Activated naive CD4-positive, alpha-beta T cell treated with anti-CD3 and anti-CD28 coated beads, Interleukin-2, amount 10 ng/mL, durations not matched to agents 7 days and 5 days (primary cell): Measurements from ENCODE around the gene PRTFDC1.

Experiments used
- CTCF ChIA-PET: fragments of 350-600 bp; sonication (Branson Sonifier 250); formaldehyde crosslinking; loops from one replicate; lab custom pipeline; 2021; ENCODE audit warnings: antibody characterized with exemption; lab: Charles Lee
- DNase-seq: peaks from one replicate; pipeline ENCODE4 v3.0.0-alpha.2; 2020
- H3K27ac Mint-ChIP-seq: one replicate; pipeline ENCODE4 v1.8.0; 2021; ENCODE audit warnings: mild to moderate bottlenecking, moderate library complexity, mixed read lengths
- H3K27me3 Mint-ChIP-seq: one replicate; pipeline ENCODE4 v1.8.0; 2021; ENCODE audit warnings: mild to moderate bottlenecking, mixed read lengths
- H3K36me3 Mint-ChIP-seq: one replicate; pipeline ENCODE4 v1.8.0; 2021; ENCODE audit warnings: mixed read lengths
- H3K4me1 Mint-ChIP-seq: one replicate; pipeline ENCODE4 v1.8.0; 2021; ENCODE audit warnings: mixed read lengths
- H3K4me3 Mint-ChIP-seq: one replicate; pipeline ENCODE4 v1.8.0; 2021; ENCODE audit warnings: mild to moderate bottlenecking, moderate library complexity, mixed read lengths
- H3K9me3 Mint-ChIP-seq: one replicate; pipeline ENCODE4 v1.8.0; 2021; ENCODE audit warnings: mixed read lengths

Gene PRTFDC1

DNA sequence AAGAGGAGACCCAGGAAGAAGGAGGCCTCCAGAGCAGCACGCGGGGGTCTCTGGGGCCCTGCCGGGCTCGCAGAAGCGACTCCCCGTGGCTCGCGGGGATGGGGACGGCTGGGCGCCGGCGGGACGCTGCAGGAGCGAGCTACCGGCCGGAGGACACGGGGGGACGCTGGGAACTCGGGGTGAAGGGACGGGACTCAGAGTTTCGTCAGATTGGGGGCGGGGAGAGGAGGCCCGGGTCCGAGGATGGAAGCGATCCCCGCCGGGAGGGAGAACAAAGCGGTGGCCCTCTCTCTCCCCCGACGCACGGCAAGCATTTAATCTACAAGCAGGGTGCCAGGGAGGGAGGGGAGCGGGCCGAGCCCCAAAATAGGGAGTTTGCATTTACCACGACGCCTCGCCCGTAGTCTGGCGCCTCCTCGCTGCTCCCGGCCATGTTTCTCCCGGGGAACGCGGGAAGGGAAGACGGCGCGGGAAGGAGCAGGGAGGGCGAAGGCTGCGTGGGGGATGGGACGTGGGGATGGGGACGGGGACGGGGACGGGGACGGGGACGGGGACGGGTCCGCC, at the start of gene PRTFDC1:
Gene PRTFDC1 (minus strand): TSS at position 464 of the 564 bp plus-strand sequence. CDS start 31 bp downstream, at position 433.
- peak within 1 kb of the TSS; percentile 73 for H3K27ac Mint-ChIP-seq
- peak; percentile 46 for DNase-seq
- no peaks in the 10 kb centered on the region for H3K9me3 Mint-ChIP-seq
- peak within 1 kb of the TSS; percentile 74 for H3K4me3 Mint-ChIP-seq
- CTCF ChIA-PET = interaction anchor here (0.6 to 2.5 kb wide), 5 partner anchors 13 to 355 kb away, joined by 3 to 10 read pairs (median 3); no protein-coding TSS in a partner anchor
- no peaks in the 10 kb centered on the region for H3K27me3 Mint-ChIP-seq
- H3K4me1 Mint-ChIP-seq = peaks cover 22% of the 10 kb centered on the region
- H3K36me3 Mint-ChIP-seq = no peaks in the 10 kb centered on the region

DNA sequence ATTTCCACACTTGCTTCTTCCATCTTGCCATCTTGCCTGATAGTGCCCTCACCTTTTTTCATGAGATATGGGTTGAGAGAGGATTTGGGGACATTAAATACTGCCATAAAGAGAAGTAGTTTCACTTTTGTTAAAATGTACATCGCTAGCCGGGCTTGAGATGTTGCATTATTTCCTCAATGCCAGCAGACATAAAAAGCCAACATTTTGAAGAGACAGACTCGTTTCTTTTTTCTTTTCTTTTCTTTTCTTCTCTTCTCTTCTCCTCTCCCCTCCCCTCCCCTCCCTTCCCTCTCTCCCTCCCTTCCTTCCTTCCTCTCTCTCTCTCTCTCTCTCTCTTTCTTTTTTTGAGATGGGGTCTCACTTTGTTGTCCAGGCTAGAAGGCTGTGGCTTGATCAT, 45.6 kb upstream of the PRTFDC1 start:
- H3K4me3 Mint-ChIP-seq = no peak overlapping the region
- CTCF ChIA-PET = no interaction called here
- DNase-seq = no peak
- H3K36me3 Mint-ChIP-seq = no peaks in the 10 kb centered on the region
- peaks cover 22% of the 10 kb centered on the region for H3K27me3 Mint-ChIP-seq
- peaks cover 6% of the 10 kb centered on the region for H3K9me3 Mint-ChIP-seq
- peak overlapping the region; percentile 43 for H3K27ac Mint-ChIP-seq
- no peaks in the 10 kb centered on the region for H3K4me1 Mint-ChIP-seq

- H3K4me1 Mint-ChIP-seq = no peaks in the 10 kb centered on the region
- CTCF ChIA-PET = interaction anchor here (1.3 kb wide), 1 partner anchor 86 kb away, joined by 4 read pairs; no protein-coding TSS in a partner anchor
- peaks cover 25% of the 10 kb centered on the region for H3K27me3 Mint-ChIP-seq
Measured at GRCh38 chr10:24995072-24995471, 42.7 kb upstream of the PRTFDC1 start.

GRCh38 chr10:24993237-24993958, 41.0 kb upstream of the PRTFDC1 start:
- Mint-ChIP-seq H3K27me3 (peaks cover 23% of the 10 kb centered on the region), H3K36me3 (no peaks in the 10 kb centered on the region), H3K4me1 (no peaks in the 10 kb centered on the region), H3K27ac (no peak overlapping the region), H3K4me3 (no peak overlapping the region), H3K9me3 (no peaks in the 10 kb centered on the region)
- no peak for DNase-seq
- CTCF ChIA-PET = no interaction called here

More at GRCh38 chr10:24995072-24995471, 42.7 kb upstream of the PRTFDC1 start:
- no peak for DNase-seq
- Mint-ChIP-seq H3K4me3 (no peak overlapping the region), H3K9me3 (no peaks in the 10 kb centered on the region), H3K27ac (no peak overlapping the region), H3K36me3 (no peaks in the 10 kb centered on the region)

GRCh38 chr10:24992512-24993133, 40.2 kb upstream of the PRTFDC1 start:
- peaks cover 20% of the 10 kb centered on the region for H3K27me3 Mint-ChIP-seq
- no peak overlapping the region for H3K27ac Mint-ChIP-seq
- H3K9me3 Mint-ChIP-seq = no peaks in the 10 kb centered on the region
- no peak for DNase-seq
- no peak overlapping the region for H3K4me3 Mint-ChIP-seq
- CTCF ChIA-PET = no interaction called here
- no peaks in the 10 kb centered on the region for H3K4me1 Mint-ChIP-seq
- no peaks in the 10 kb centered on the region for H3K36me3 Mint-ChIP-seq

- no peak overlapping the region for H3K4me3 Mint-ChIP-seq
Measured at GRCh38 chr10:24991298-24991697, 38.9 kb upstream of the PRTFDC1 start.

DNA sequence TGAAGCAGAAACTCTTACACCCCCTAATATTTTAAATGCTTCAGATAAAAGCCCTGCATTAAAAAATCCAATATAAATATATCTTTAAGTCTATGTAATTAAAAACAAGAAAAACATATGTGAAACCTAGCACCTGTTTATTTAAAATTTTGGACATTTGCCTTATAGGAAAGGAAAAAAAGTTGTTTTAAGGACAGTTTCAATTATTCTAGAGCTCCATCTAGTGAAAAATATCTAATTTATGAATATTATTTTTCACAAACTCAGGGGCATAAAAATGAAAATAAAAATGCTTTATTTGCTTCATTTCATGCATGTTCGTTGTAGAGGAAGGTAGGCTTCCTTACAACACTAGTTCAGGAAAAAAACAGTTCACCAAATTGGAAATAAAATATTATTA, 37.5 kb upstream of the PRTFDC1 start:
- peaks cover 21% of the 10 kb centered on the region for H3K27me3 Mint-ChIP-seq
- DNase-seq = no peak
- no peak overlapping the region for H3K27ac Mint-ChIP-seq
- H3K9me3 Mint-ChIP-seq = no peaks in the 10 kb centered on the region
- CTCF ChIA-PET = interaction anchor here (1.0 to 1.7 kb wide), 4 partner anchors 91 to 372 kb away, joined by 4 to 7 read pairs (median 6); no protein-coding TSS in a partner anchor
- H3K36me3 Mint-ChIP-seq = no peaks in the 10 kb centered on the region
- H3K4me3 Mint-ChIP-seq = no peak overlapping the region
- no peaks in the 10 kb centered on the region for H3K4me1 Mint-ChIP-seq

More at GRCh38 chr10:24991298-24991697, 38.9 kb upstream of the PRTFDC1 start:
- no peaks in the 10 kb centered on the region for H3K9me3 Mint-ChIP-seq
- H3K36me3 Mint-ChIP-seq = no peaks in the 10 kb centered on the region
- no peak overlapping the region for H3K27ac Mint-ChIP-seq
- peaks cover 21% of the 10 kb centered on the region for H3K27me3 Mint-ChIP-seq
- DNase-seq = no peak
- H3K4me1 Mint-ChIP-seq = no peaks in the 10 kb centered on the region
- CTCF ChIA-PET = no interaction called here

DNA sequence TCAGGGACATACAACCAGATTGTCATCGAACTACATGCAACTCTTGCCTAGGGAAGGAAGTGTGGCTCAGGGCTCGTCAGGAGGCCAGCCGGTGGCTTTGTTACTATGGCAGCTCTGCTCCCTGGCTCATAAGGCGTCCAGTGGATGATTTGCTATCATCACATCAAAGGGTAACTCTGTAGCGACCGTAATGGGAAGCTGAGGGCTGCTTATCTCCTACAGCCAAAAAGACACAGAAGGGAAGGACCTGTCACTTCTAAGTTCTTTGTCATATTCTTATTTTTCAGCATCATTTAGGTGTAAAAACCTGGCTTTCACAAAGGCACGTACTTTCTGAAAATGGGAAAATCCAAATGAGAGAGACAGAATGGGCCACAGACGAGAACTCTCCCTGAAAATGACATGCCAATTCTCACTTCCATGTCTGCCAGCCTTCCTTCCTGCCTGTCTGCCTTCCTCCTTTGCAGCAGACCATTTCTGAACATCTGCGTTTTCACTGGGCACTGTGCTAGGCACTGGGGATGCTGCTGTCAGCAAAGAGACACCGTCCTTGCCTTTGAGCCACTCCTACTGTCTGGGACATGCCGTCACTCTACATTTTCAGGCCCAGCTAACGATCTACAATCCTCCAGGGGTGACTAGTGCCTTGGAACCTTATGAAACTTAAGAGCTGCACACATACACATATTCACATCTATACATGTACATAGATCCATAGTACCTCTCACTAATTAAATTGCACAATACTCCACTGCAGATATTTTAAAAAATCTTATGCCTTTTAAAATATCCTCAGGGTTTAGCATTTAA, 36.6 kb upstream of the PRTFDC1 start:
- H3K36me3 Mint-ChIP-seq = no peaks in the 10 kb centered on the region
- peaks cover 18% of the 10 kb centered on the region for H3K27me3 Mint-ChIP-seq
- H3K9me3 Mint-ChIP-seq = no peaks in the 10 kb centered on the region
- CTCF ChIA-PET = interaction anchor here (0.6 to 1.7 kb wide), 6 partner anchors 18 to 371 kb away, joined by 3 to 7 read pairs (median 5); no protein-coding TSS in a partner anchor
- H3K4me1 Mint-ChIP-seq = no peaks in the 10 kb centered on the region
- no peak overlapping the region for H3K4me3 Mint-ChIP-seq
- no peak for DNase-seq
- no peak overlapping the region for H3K27ac Mint-ChIP-seq

GRCh38 chr10:24984906-24985305, 32.5 kb upstream of the PRTFDC1 start:
- Mint-ChIP-seq H3K4me3 (no peak overlapping the region), H3K27me3 (peaks cover 9% of the 10 kb centered on the region), H3K9me3 (no peaks in the 10 kb centered on the region), H3K4me1 (peaks cover 16% of the 10 kb centered on the region), H3K36me3 (no peaks in the 10 kb centered on the region), H3K27ac (no peak overlapping the region)
- no peak for DNase-seq
- CTCF ChIA-PET = no interaction called here

- Mint-ChIP-seq H3K27ac (no peak overlapping the region), H3K9me3 (no peaks in the 10 kb centered on the region), H3K27me3 (peaks cover 13% of the 10 kb centered on the region), H3K36me3 (no peaks in the 10 kb centered on the region), H3K4me3 (no peak overlapping the region), H3K4me1 (peaks cover 16% of the 10 kb centered on the region)
- no peak for DNase-seq
- CTCF ChIA-PET = no interaction called here
Measured at GRCh38 chr10:24983946-24984345, 31.5 kb upstream of the PRTFDC1 start.

GRCh38 chr10:24983130-24983529, 30.7 kb upstream of the PRTFDC1 start:
- CTCF ChIA-PET = interaction anchor here (0.6 kb wide), 1 partner anchor 460 kb away, joined by 3 read pairs; no protein-coding TSS in a partner anchor
- H3K4me1 Mint-ChIP-seq = peaks cover 16% of the 10 kb centered on the region
- no peak for DNase-seq
- H3K36me3 Mint-ChIP-seq = no peaks in the 10 kb centered on the region
- no peak overlapping the region for H3K27ac Mint-ChIP-seq
- peaks cover 17% of the 10 kb centered on the region for H3K27me3 Mint-ChIP-seq
- no peak overlapping the region for H3K4me3 Mint-ChIP-seq
- no peaks in the 10 kb centered on the region for H3K9me3 Mint-ChIP-seq

DNA sequence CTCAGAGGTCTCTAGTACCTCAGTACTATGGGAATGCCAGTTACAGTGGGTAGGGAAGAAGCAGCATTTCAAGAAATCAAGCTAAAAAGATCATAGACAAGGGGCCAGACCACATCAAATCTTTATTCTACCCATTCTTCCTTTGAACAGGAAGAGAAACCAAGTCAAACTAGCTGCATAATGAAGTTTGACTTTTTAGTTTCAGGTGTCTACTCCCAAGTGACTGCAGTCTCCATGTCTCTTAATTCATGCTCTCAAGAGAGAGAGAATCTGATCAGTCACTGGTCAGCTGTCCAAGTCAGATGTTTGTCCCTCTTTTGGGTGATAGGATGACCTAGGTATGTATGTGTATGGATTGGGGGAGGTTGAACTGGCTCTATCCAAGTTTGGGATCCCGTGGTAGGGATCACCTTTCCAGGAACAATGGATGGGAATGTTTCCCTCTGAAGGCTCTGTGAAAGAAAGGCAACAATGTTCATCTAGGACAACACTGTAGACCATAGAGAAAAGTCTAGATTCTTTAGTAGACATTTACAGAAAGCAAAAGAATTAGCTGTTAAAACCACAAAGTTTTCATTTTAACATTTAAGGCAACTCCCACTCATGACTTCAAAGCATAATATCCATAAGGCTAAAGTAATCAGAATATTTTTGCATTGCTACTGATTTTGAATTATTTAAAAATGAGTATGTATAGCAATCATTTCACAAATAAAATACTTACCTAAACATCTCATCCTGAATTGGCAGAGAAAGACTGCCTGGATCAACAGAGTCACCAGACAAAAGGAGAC, 30.1 kb upstream of the PRTFDC1 start:
- CTCF ChIA-PET = interaction anchor here (0.6 to 1.4 kb wide), 2 partner anchors 365 to 893 kb away, joined by 3 to 7 read pairs; no protein-coding TSS in a partner anchor
- peaks cover 17% of the 10 kb centered on the region for H3K27me3 Mint-ChIP-seq
- DNase-seq = no peak
- no peak overlapping the region for H3K4me3 Mint-ChIP-seq
- H3K4me1 Mint-ChIP-seq = peaks cover 16% of the 10 kb centered on the region
- no peaks in the 10 kb centered on the region for H3K9me3 Mint-ChIP-seq
- H3K36me3 Mint-ChIP-seq = no peaks in the 10 kb centered on the region
- no peak overlapping the region for H3K27ac Mint-ChIP-seq

GRCh38 chr10:24981161-24981710, 28.8 kb upstream of the PRTFDC1 start:
- H3K9me3 Mint-ChIP-seq = no peaks in the 10 kb centered on the region
- no peak overlapping the region for H3K4me3 Mint-ChIP-seq
- H3K36me3 Mint-ChIP-seq = no peaks in the 10 kb centered on the region
- no peak for DNase-seq
- peaks cover 15% of the 10 kb centered on the region for H3K27me3 Mint-ChIP-seq
- peaks cover 16% of the 10 kb centered on the region for H3K4me1 Mint-ChIP-seq
- CTCF ChIA-PET = interaction anchor here (0.5 to 1.4 kb wide), 2 partner anchors 25 to 364 kb away, joined by 4 to 7 read pairs; no protein-coding TSS in a partner anchor
- no peak overlapping the region for H3K27ac Mint-ChIP-seq
